Measurements from ENCODE around the gene SYCN. TPM values are rescaled to one million over a fixed set of nuclear protein-coding genes. Genes with fewer than 3 reads are reported as not detected.

Gene SYCN
- total and polyA plus RNA-seq, 3 donors from 2014 or later: 36.5 to 192 (median 98.0) TPM

DNA sequence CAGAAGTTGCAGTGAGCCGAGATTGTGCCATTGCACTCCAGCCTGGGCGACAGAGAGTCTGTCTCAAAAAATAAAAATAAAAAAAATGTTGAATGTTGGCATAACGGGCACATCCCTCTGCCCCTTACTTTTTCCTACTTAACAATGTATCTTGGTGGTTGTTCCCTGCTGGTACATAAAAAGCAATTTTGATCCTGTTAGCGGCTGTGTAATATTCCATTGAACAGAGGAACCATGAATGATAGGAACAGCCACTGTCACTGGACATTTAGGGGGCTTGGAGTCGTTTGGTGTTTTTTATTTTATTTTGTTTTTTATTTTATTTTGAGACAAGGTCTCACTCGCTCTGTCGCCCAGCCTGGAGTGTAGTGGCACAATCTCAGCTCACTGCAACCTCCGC, 17.7 kb downstream of the SYCN start:
- no peaks in the 10 kb centered on the region for H3K27me3 ChIP-seq
- no peaks in the 10 kb centered on the region for H3K9me3 ChIP-seq
- H3K36me3 ChIP-seq (ENCODE audit: low read depth, missing control alignments): no peaks in the 10 kb centered on the region
- no peak overlapping the region for H3K27ac ChIP-seq
- WGBS, 2 donors: 87 to 95% methylated on average over 7 to 8 of the region's 8 CpGs
- intact Hi-C loops (cut with DNase I; ENCODE audit: low total_unique reads): no loop called here
- H3K4me1 ChIP-seq: no peaks in the 10 kb centered on the region
- H3K4me3 ChIP-seq: no peak overlapping the region
- no peak for DNase-seq
- no peak for TF ChIP-seq POLR2A (IDR thresholded peaks at IDR 0.05)
- TF ChIP-seq, protein P1, sequence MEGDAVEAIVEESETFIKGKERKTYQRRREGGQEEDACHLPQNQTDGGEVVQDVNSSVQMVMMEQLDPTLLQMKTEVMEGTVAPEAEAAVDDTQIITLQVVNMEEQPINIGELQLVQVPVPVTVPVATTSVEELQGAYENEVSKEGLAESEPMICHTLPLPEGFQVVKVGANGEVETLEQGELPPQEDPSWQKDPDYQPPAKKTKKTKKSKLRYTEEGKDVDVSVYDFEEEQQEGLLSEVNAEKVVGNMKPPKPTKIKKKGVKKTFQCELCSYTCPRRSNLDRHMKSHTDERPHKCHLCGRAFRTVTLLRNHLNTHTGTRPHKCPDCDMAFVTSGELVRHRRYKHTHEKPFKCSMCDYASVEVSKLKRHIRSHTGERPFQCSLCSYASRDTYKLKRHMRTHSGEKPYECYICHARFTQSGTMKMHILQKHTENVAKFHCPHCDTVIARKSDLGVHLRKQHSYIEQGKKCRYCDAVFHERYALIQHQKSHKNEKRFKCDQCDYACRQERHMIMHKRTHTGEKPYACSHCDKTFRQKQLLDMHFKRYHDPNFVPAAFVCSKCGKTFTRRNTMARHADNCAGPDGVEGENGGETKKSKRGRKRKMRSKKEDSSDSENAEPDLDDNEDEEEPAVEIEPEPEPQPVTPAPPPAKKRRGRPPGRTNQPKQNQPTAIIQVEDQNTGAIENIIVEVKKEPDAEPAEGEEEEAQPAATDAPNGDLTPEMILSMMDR (IDR thresholded peaks at IDR 0.05): no peak

GRCh38 chr19:39183104-39183503, 21.0 kb downstream of the SYCN start:
- no peaks in the 10 kb centered on the region for H3K9me3 ChIP-seq
- TF ChIP-seq, protein P1 (IDR thresholded peaks at IDR 0.05): no peak
- no peak for TF ChIP-seq POLR2A (IDR thresholded peaks at IDR 0.05)
- intact Hi-C loops (cut with DNase I; ENCODE audit: low total_unique reads): no loop called here
- no peak overlapping the region for H3K4me3 ChIP-seq
- 91% methylated on average over 8 of the region's 8 CpGs for WGBS, 2 donors
- H3K36me3 ChIP-seq (ENCODE audit: low read depth, missing control alignments): no peaks in the 10 kb centered on the region
- H3K4me1 ChIP-seq: no peaks in the 10 kb centered on the region
- DNase-seq: no peak
- no peaks in the 10 kb centered on the region for H3K27me3 ChIP-seq
- no peak overlapping the region for H3K27ac ChIP-seq

- intact Hi-C loops (cut with DNase I; ENCODE audit: low total_unique reads): no loop called here
- H3K27ac ChIP-seq: no peak overlapping the region
- H3K27me3 ChIP-seq: no peaks in the 10 kb centered on the region
- H3K4me3 ChIP-seq: no peak overlapping the region
- no peak for DNase-seq
- 77 to 89% methylated on average over 4 of the region's 4 CpGs for WGBS, 2 donors
- no peaks in the 10 kb centered on the region for H3K4me1 ChIP-seq
- TF ChIP-seq, protein P1 (IDR thresholded peaks at IDR 0.05): no peak
- TF ChIP-seq POLR2A (IDR thresholded peaks at IDR 0.05): no peak
- no peaks in the 10 kb centered on the region for H3K9me3 ChIP-seq
- H3K36me3 ChIP-seq (ENCODE audit: low read depth, missing control alignments): no peaks in the 10 kb centered on the region
These were observed 21.9 kb downstream of the SYCN start for GRCh38 chr19:39182174-39182505.

DNA sequence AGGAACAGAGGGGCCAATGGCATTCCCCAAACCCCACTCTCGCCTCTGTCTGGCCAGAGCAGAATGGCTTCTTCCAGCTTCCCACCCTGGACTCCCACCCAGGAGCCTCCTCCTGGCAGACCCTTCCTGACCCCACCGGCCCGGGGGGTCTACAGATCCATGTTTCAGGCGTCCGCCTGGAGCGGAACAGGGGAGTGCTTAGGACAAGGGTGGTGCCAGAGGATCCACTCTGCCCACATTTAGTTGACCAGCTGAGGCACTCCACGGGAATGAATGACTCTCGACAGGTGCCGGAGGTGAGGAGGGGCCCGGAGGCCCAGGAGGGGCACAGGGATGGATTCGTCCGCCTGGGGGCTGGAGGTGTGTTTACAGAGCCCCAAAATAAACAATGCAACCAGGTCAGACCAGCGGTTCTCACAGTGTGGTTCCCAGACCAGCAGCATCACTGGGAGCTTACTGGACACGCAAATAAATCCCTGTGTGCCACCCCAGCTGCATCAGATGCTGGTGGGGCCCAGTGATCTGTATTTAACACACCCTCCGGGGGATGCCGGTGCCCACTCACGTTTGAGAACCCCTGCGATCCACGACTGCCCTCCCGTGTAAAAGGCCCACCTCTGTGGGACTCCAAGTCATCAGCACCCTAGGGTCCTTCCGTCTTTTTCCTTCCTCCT, 22.4 kb downstream of the SYCN start:
- intact Hi-C loops (cut with DNase I; ENCODE audit: low total_unique reads): no loop called here
- no peaks in the 10 kb centered on the region for H3K4me1 ChIP-seq
- no peak overlapping the region for H3K27ac ChIP-seq
- no peak for DNase-seq
- H3K4me3 ChIP-seq: no peak overlapping the region
- TF ChIP-seq, protein P1 (IDR thresholded peaks at IDR 0.05): no peak
- no peak for TF ChIP-seq POLR2A (IDR thresholded peaks at IDR 0.05)
- H3K9me3 ChIP-seq: no peaks in the 10 kb centered on the region
- H3K36me3 ChIP-seq (ENCODE audit: low read depth, missing control alignments): no peaks in the 10 kb centered on the region
- WGBS, 2 donors: 84 to 91% methylated on average over 13 to 21 of the region's 21 CpGs
- no peaks in the 10 kb centered on the region for H3K27me3 ChIP-seq

DNA sequence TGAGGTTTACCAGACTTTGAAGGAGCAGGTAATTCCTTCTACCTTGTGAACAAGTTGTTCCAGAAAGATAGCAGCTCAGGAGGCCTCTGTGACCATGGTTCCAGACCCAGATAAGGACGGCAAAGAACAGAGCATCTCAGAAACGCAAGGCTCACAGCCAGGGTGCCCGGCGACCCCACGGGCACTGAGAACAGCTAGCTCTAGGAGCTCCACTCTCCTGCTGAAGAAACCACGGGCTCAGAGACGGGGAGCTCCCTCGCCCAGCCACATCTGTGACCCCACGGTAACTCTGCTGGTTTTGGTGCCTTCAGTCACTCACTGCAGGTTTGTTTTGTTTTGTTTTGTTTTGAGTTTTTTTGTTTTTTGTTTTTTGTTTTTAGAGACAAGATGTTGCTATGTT, 23.3 kb downstream of the SYCN start:
- no peak for DNase-seq
- H3K36me3 ChIP-seq (ENCODE audit: low read depth, missing control alignments): no peaks in the 10 kb centered on the region
- intact Hi-C loops (cut with DNase I; ENCODE audit: low total_unique reads): no loop called here
- no peaks in the 10 kb centered on the region for H3K4me1 ChIP-seq
- H3K27me3 ChIP-seq: no peaks in the 10 kb centered on the region
- WGBS, 2 donors: 74 to 80% methylated on average over 5 to 9 of the region's 9 CpGs
- no peak overlapping the region for H3K27ac ChIP-seq
- TF ChIP-seq, protein P1 (IDR thresholded peaks at IDR 0.05): no peak
- TF ChIP-seq POLR2A (IDR thresholded peaks at IDR 0.05): no peak
- no peaks in the 10 kb centered on the region for H3K9me3 ChIP-seq
- H3K4me3 ChIP-seq: no peak overlapping the region

All from testis (tissue), 3 donors.